ENCODE data around the gene MTCL1.

MTCL1 gene

GRCh38 chr18:8868276-8868675, 162.9 kb downstream of the MTCL1 start:
- DNase-seq (ENCODE audit: low read depth): no peak

- DNase-seq (ENCODE audit: low read depth): no peak
These were observed 163.5 kb downstream of the MTCL1 start for GRCh38 chr18:8868779-8869415.

- DNase-seq (ENCODE audit: low read depth): no peak
These were observed 164.3 kb downstream of the MTCL1 start for GRCh38 chr18:8869696-8870095.

- no peak for DNase-seq (ENCODE audit: low read depth)
These were observed 165.2 kb downstream of the MTCL1 start for GRCh38 chr18:8870528-8870927.

- DNase-seq (ENCODE audit: low read depth): no peak
These were observed 166.1 kb downstream of the MTCL1 start for GRCh38 chr18:8871489-8871888.

GRCh38 chr18:8874872-8875271, 169.5 kb downstream of the MTCL1 start:
- no peak for DNase-seq (ENCODE audit: low read depth)

- no peak for DNase-seq (ENCODE audit: low read depth)
These were observed 171.5 kb downstream of the MTCL1 start for GRCh38 chr18:8876887-8877286.

GRCh38 chr18:8881103-8881502, 175.7 kb downstream of the MTCL1 start:
- DNase-seq (ENCODE audit: low read depth): no peak
